NCI-H128 (cell line): Measurements from ENCODE around the gene ARHGAP26.
"Not testable (repeated sequence)": the region's sequence is repeated elsewhere in the genome, so short reads cannot be mapped to it uniquely, and the experiment has no call there.

Experiments
- DNase-seq: peaks from one replicate; lab custom pipeline; 2025; ENCODE audit not compliant: unreplicated experiment; lab: John Stamatoyannopoulos, UW

The ARHGAP26 gene

DNA sequence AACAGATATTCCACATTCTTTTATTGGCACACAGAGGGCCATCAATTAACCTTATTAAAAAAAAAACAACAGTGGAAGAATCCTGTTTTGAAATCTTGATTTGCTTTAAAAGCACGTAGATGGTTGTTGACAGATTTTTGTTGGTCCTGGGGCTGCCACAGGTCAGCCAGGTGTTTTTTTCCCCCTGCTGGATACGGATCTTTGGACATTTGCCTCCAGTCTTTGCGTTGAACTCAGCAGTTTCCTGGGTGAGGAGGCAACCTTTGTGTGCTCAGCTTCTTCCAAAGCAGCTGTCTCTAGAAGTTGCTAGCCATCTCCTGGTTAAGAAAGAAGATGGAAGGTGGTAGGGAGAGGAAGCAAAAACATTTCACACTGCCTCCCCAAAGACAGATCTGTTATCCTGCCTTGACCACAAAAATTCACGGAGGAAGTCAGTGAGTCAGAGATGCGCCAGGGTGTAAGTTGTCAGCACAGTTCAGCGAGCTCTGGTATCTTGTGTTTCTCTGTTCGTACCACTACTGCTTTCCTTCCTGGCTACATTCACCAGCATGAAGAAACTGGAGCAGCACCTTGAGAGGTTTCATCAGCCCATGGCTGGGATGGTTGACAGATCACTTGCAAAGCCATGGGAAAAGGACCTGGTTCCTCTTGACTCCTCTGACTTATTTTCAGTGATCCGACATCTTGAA, 207.3 kb downstream of the ARHGAP26 start:
- DNase-seq: no peak

DNA sequence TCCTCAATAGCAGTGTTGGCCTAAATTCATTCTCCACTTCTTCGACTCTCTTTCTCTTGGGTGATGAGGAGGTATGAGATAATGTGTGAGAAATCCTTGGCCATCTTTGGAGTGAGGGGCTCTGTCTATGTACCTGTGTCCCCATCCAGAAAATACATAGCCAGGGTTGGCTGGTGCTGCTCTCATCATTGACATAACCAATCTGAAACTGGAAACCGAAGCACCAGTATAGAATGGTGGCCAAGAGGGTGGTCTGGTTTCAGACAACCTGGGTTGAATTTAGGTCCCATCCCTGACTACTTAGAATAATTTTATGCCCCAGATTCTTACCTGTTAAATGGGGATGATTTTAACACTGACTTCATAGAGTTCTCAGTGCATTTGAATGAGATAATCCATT, 208.1 kb downstream of the ARHGAP26 start:
- DNase-seq: no peak

DNA sequence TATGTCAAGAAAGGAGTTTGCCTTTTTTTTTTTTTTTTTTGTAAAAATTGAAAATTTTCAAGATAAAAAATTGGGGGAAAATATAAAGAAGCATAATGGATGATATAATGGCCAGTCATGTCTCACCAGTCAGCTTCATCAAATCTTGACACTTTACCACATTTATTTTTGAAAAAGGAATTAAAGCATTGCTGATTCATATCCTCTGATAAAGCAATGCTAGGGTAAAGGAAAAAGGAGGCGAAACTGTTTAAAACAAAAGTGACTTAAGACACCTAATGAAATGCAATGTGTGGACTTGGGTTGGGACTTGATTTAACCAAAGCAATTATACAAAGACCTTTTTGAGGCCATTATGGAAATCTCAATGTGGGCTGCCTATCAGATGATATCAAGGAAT, 208.5 kb downstream of the ARHGAP26 start:
- DNase-seq: no peak

DNA sequence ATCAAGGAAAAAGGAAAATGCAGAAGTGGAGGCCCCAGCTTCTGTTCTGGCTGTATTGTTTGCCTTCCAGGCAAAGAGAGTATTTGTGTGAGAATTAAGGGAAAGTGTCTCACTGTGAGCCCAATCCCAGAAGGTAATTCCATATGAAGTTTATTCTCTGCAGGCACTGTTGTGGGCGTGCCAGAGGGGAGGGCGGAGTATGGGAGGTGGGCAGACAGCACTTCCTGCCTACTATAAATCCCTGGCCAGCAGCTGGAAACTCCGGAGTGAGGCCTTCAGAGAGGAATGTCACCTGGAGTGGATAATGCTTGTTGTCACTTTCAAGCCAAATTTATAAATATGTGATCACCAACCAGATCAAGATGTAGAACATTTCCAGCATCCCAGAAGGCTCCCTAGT, 209.5 kb downstream of the ARHGAP26 start:
- no peak for DNase-seq

DNA sequence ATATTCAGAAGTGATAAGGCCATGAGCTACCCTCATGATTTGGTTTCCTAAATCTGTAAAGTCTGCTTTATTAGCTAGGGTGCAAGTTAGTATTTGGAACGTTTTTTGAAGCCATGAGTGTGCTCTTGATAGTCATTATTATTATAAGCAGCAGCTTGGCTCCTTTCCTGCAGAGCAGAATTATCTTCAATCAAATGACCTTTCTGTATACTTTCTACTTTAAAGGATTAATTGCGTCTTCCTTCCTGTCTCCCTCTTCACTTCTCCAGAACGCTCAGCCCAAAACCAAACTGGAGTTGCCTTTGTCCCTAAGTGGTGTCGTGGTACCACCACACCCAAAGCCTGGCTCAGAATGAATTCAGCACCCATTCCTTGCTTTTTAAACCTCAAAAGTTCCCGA, 211.3 kb downstream of the ARHGAP26 start:
- DNase-seq: no peak

DNA sequence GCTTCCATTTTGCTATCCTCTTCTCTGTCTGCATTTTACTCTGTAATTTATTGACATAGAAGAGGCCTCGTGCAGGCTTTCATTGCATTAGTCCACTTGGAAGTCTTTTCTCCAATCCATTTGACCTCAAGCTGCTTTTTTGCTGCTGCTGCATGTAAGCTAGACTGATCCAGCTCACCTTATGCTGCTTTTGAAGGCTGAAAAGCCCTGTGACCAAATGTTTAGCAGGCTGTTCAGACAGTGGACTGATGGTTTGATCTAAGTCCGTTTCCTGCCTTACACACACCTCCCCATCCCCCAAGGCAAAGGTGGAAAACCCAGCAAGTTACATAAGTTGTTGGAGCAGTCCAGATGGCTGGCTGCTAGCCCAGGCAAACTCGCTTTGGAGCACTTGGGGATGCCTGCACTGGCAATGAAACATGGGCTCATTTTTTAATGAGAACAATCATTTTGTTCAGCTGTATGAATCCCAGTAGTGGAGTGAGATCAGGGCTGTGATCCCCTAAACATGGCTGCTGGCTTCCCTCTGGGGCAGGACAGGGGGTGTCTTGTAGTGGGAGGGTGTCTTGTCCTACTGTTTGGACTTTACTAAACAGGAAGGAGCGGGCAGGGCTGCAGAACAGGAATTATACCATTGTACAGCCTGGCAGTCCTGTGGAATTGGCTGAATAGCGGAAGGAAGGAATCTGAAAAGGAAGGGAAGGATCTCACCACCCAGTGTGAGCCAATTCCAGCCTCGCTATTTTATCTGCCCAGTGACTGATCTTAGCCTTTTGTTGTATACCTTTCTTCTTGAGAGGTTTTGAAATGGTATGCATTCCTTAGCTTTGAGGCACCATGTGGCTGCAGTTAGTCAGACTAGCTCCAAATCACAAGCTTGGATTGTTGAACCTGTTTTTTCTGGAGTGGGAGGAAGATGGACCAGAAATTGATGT, 212.0 kb downstream of the ARHGAP26 start:
- no peak for DNase-seq

DNA sequence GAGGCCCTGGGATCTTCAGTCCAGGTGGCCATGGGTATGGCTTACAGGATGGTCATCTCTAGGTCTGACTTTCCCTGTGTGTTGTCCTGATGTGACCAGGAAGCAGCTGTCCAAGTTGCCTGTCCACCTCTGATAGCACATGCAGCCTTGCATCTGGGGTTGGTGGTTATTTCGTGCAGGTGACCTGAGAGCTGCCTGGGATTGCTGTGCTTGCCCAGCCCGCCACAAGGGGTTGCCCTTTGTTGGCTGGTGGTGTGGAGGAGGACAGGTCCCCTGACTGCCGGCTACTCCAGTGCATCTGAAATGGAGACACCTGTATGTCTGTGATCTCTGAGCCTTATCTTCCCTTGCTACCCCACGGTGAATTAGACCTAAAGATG, 212.6 kb downstream of the ARHGAP26 start:
- no peak for DNase-seq

DNA sequence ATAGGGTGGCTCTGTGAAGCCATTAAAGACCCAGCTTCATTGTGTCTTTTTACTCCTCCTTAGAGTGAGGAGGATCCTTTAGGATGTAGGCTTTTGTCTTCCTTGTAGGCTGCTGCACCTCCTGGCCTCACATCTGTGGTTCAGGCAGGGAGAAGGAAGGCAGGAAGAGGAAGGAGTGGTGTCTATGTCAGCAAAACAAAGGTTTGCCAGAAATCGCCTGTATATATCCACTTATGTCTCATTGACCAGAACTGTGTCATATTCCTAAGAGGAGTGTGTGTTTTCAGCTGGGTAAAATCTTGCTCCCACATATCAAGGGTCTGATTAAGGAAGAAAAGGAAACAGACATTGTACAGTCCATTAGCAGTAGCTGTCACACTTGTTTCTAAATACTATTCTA, 213.8 kb downstream of the ARHGAP26 start:
- no peak for DNase-seq

DNA sequence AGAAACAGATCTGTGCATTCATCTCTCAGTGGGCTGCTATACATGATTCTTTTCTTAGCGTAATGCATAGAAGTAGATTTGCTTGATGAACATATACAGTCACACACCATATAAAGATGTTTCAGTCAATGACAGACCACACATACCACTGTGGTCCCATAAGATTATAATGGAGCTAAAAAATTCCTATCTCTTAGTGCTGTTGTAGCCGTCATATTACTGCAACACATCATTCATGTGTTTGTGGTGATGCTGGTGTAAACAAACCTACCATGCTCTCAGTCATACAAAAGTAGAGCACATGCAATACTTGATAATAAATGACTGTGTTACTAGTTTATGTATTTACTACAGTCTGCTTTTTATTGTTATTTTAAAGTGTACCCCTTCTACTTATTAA, 214.3 kb downstream of the ARHGAP26 start:
- no peak for DNase-seq

DNA sequence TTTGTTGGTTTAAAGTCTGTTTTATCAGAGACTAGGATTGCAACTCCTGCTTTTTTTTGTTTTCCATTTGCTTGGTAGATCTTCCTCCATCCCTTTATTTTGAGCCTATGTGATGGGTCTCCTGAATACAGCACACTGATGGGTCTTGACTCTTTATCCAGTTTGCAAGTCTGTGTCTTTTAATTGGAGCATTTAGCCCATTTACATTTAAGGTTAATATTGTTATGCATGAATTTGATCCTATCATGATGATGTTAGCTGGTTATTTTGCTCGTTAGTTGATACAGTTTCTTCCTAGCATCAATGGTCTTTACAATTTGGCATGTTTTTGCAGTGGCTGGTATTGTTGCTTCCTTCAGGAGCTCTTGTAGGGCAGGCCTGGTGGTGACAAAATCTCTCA, 219.1 kb downstream of the ARHGAP26 start:
- DNase-seq: not testable (repeated sequence)

DNA sequence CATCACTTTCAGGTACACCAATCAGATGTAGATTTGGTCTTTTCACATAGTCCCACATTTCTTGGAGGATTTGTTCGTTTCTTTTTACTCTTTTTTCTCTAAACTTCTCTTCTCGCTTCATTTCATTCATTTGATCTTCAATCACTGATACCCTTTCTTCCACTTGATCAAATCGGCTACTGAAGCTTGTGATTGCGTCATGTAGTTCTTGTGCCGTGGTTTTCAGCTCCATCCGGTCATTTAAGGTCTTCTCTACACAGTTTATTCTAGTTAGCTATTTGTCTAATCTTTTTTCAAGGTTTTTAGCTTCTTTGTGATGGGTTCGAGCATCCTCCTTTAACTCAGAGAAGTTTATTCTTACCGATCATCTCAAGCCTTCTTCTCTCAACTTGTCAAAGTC, 219.9 kb downstream of the ARHGAP26 start:
- DNase-seq: not testable (repeated sequence)

DNA sequence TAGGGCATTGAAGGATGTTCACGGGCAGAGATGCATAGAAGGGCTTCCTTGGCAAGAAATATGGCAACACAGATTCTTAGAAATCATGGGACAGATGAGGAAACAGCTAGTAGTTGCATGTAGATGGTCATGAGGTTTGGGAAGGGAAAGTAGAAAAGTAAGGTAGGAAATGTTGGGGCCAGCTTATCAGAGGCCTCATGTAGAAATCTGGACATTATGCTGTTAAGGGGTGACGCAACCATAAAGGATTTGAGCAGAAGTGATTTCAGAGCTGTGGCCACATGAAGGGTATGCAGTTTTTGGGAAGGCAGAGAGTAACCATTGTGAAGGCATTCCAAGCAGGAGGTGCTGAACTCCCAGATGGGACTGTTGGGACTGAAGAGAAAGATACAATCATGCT, 224.0 kb downstream of the ARHGAP26 start:
- DNase-seq: no peak

DNA sequence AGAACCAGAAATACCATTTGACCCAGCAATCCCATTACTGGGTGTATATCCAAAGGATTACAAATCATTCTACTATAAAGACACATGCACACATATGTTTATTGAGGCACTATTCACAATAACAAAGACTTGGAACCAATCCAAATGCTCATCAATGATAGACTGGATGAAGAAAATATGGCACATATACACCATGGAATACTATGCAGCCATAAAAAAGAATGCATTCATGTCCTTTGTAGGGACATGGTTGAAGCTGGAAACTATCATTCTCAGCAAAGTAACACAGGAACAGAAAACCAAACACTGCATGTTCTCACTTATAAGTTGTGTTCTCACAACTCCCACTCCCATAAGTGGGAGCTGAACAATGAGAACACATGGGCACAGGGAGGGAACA, 225.4 kb downstream of the ARHGAP26 start:
- DNase-seq: not testable (repeated sequence)

DNA sequence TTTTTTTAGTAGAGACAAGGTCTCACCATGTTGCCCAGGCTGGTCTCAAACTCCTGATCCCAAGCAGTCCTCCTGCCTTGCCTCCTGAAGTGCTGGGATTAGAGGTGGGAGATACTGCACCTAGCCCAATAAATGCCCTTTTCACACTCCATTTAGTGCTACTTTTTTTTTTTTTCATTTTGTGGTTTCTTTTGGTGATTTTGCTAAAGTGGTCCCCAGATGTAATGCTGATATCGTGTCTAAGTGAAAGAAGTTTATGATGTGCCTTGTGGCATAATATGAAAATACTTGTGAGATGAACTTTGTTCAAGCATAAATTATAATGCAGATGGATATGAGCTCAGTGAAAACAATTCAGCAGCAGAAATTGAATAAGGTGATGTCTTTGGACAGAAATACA, 227.4 kb downstream of the ARHGAP26 start:
- DNase-seq: no peak

DNA sequence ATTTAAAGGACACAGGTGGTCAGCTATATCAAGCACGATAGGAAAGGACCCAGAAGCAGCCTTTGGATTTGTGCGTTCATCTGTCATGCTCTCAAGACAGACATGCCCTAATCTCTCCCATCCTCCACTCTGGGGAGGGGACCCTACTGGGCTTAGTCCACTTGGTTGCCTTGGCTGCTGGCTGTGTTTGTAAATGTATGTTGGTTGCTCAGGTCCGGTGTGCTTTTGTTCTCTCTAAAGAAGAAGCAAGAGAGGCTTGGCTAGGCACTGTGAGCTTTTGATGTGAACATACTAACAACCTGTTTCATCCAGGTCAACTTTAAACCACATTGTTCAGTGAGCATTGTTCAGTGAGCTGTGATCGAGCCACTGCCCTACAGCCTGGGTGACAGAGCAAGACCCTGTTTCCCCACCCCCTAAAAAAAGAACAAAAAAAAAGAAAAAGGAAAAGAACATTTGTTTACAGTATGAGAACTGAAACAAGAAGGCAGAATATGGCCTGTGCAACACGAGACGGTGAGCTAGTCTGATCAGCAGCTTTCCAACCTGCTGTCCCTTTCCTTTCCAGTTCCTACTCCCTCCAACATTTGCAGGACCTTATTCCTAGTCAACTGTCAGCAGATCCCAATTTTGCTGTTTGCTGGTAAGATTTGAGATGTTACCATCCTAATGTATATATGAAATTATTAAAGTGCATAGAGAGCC, 228.3 kb downstream of the ARHGAP26 start:
- DNase-seq: no peak

DNA sequence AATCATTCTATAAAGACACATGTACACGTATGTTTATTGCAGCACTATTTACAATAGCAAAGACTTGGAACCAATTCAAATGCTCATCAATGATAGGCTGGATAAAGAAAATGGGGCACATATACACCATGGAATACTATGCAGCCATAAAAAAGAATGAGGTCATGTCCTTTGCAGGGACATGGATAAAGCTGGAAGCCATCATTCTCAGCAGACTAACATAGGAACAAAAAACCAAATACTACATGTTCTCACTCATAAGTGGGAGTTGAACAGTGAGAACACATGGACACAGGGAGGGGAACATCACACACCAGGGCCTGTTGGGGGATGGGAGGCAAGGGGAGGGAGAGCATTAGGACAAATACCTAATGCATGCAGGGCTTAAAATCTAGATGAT, 230.4 kb downstream of the ARHGAP26 start:
- not testable (repeated sequence) for DNase-seq

DNA sequence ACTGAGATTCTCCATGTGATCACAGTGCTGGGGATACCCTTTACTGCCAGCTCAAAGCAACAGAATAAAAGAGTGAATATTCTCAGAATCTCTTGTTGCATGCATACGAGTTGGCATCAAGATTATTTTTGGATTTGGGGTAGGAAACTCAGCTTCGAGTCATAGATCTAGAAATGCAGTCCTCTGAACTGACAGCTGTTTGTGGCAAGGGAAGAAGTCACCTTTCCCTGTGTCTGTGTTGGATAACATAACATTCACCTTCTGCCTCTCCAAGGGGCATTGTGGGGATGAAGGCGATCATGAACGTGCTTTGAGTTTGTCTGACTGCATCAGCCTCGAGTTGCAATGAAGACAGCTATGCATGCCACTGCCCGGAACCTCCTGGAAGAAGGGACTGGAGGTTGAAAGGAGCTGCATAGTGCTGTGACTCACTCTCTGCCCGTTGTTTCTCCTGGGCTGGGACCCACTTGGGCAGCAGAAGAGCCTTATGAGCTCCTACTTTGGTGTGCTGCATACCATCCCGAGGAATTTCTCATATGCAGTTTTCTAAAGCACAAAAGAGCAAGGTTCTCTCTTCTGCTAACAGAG, 231.7 kb downstream of the ARHGAP26 start:
- DNase-seq: no peak

DNA sequence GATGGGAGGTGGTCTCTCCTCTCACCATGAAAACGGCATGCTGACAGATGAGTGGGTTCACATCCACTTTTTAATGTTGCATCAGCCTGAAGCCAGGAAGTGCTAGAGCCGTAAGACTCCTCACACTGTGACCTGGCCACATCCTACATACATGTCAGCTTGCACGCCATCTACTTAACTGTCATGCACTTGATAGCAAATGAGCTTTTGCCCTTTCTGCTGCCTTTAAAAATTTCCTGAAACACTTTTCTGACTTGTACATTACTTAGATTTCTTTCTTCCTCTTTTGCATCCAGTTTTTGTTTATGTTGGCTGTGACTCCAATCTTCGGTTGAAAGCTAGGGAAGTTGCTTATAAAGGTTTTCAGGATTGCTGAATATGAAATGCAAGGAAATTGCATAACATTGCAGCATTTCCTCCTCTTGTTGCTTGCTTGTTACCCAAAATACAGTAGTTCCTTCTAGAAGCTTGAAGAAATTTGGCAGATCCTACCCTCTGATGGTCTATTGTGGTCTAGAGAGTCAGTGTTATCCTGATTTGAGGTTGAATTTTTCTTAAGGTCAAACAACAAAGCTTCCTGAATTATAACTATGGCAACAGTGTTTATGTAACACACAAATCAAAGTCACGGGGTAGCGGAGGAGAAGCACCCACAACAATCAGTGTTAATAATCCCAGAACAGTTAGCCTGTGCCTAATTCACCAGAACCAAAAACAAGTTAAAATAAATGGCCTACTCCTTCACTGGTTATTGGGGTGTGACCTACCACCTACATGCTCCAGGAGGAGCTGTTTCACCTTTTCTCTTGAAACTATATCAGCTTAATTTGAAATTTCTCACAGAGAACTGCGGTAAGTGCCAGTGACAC, 232.5 kb downstream of the ARHGAP26 start:
- DNase-seq: no peak

DNA sequence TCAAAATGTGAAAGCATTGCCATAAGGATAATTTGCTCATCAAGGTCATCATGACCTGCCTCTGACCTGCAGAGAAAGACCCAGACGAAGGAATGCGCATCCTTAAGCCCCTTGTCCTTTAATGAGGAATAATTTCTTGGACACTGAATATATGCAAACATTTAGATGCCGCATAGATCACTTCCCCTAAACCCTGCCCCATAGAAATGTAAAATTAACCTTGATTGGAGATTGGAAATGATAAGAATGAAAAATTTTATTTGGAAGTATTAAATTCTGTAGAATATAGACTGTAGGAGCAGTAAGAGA, 233.1 kb downstream of the ARHGAP26 start:
- DNase-seq: no peak

DNA sequence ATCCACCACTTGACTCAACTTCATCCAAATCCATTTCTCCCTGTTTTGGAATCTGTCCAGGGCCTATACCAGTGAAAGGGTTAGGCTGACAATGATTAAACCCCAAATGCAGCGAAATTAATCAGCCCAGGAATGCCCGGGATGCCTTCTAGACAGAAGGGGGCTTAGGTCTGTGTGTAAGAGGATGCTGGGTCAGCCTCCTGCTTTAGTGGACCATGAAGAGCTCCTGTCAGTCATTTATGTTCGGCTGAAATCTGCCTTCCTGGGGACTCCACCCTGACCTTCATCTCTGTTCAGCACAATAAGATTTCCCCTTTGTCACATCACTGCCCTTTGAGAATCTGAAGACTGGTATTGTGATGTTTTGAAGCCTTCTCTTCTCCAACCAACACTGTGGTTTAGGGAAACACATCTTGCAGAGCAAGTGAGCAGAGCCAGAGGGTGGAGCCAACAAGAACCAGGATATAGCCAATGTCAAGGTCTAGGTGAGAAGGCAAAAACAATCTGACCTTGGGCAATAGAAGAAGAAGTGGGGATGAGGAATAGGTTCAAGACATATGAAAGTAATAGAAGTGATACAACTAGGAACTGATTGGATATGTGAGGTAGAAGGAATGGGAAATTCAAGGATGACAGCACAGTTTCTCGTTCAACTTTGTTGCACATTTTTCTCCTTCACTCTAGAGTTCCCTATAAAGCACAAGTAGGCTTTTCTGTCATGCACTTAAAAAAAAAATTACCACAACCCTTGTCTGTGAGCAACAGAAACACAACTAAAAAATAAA, 234.4 kb downstream of the ARHGAP26 start:
- DNase-seq: no peak
